ENCODE measurements around the gene CXCR4.

The CXCR4 gene

DNA sequence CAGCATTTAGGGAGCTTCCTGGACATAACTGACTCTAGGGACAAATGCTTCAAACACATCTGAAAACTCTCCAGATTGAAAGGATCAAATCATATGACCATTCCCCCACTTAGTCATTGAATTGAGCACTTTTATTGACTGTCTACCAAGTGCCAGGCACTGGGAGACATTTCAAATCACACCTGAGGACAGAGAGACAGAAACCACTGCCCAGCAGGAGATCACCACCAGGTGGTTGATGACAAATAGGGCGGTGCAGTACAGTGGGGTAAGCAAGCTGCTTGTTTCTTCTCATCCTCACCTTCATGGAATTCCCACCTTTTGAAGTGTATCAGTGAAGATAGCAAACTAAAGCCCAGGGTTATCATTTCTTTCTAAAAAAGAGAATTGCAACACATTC is 19.0 kb upstream of the CXCR4 start:
- TF ChIP-seq, protein P1, sequence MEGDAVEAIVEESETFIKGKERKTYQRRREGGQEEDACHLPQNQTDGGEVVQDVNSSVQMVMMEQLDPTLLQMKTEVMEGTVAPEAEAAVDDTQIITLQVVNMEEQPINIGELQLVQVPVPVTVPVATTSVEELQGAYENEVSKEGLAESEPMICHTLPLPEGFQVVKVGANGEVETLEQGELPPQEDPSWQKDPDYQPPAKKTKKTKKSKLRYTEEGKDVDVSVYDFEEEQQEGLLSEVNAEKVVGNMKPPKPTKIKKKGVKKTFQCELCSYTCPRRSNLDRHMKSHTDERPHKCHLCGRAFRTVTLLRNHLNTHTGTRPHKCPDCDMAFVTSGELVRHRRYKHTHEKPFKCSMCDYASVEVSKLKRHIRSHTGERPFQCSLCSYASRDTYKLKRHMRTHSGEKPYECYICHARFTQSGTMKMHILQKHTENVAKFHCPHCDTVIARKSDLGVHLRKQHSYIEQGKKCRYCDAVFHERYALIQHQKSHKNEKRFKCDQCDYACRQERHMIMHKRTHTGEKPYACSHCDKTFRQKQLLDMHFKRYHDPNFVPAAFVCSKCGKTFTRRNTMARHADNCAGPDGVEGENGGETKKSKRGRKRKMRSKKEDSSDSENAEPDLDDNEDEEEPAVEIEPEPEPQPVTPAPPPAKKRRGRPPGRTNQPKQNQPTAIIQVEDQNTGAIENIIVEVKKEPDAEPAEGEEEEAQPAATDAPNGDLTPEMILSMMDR (IDR thresholded peaks at IDR 0.05; ENCODE audit: low read depth, low read length, poor library complexity, severe bottlenecking): no peak
- TF ChIP-seq EZH2phosphoT487 (IDR thresholded peaks at IDR 0.05; ENCODE audit: borderline replicate concordance, low read length): no peak
- Histone ChIP-seq H3K9me2 (replicated peaks; ENCODE audit: control insufficient read depth, low read length) (no peaks in the 10 kb centered on the region), H3K27ac (ENCODE audit: low read depth, low read length) (peak overlapping the region; percentile 92), H4K20me1 (ENCODE audit: control insufficient read depth, insufficient read depth, low read depth, low read length) (no peaks in the 10 kb centered on the region), H3K27me3 (ENCODE audit: control insufficient read depth, low read length) (no peaks in the 10 kb centered on the region), H3K36me3 (ENCODE audit: control insufficient read depth, low read length) (no peaks in the 10 kb centered on the region), H3K79me2 (ENCODE audit: control insufficient read depth, low read length) (no peaks in the 10 kb centered on the region), H3K4me1 (ENCODE audit: control insufficient read depth, low read length) (peaks cover 98% of the 10 kb centered on the region), H3F3A (ENCODE audit: control insufficient read depth, insufficient read depth) (peaks cover 46% of the 10 kb centered on the region), H3K9me3 (ENCODE audit: control insufficient read depth, insufficient read depth, low read length) (no peaks in the 10 kb centered on the region), H3K4me3 (ENCODE audit: low read length) (peak overlapping the region; percentile 58), H3K4me2 (ENCODE audit: low read length) (peak overlapping the region; percentile 86)

- Histone ChIP-seq H3K79me2 (ENCODE audit: control insufficient read depth, low read length) (no peaks in the 10 kb centered on the region), H3K27ac (ENCODE audit: low read depth, low read length) (peak overlapping the region; percentile 92), H3K9me2 (replicated peaks; ENCODE audit: control insufficient read depth, low read length) (no peaks in the 10 kb centered on the region), H3K36me3 (ENCODE audit: control insufficient read depth, low read length) (no peaks in the 10 kb centered on the region; the same call in 1 of the 2 replicates), H3K9me3 (ENCODE audit: control insufficient read depth, insufficient read depth, low read length) (no peaks in the 10 kb centered on the region), H4K20me1 (ENCODE audit: control insufficient read depth, insufficient read depth, low read depth, low read length) (no peaks in the 10 kb centered on the region), H3K27me3 (ENCODE audit: control insufficient read depth, low read length) (no peaks in the 10 kb centered on the region), H3K4me2 (ENCODE audit: low read length) (peak overlapping the region; percentile 86), H3K4me3 (ENCODE audit: low read length) (peak overlapping the region; percentile 58), H3K4me1 (ENCODE audit: control insufficient read depth, low read length) (peaks cover 98% of the 10 kb centered on the region), H3F3A (ENCODE audit: control insufficient read depth, insufficient read depth) (peaks cover 51% of the 10 kb centered on the region)
- TF ChIP-seq EZH2phosphoT487 (IDR thresholded peaks at IDR 0.05; ENCODE audit: borderline replicate concordance, low read length): no peak
- TF ChIP-seq, protein P1 (IDR thresholded peaks at IDR 0.05; ENCODE audit: low read depth, low read length, poor library complexity, severe bottlenecking): no peak
These were observed 18.3 kb upstream of the CXCR4 start for GRCh38 chr2:136135921-136136906.

DNA sequence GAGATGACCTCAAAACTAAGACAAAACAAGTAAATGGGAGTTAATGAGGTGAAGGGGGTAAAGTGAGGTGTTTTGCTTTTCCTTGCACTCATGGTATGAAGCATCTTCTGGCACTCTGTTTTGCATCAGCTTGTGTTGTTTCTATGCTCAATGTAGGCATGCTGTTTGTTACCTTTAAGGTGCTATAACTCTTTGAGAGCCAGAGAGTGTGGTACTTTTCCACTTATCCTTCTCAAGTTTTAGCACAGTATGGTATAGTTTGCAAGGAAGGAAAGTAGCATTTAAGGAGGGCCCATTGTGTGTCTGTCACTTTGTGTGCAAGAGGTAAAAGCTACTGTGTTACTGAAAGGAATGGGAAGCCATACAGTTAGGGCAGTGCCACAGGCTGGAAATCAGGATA is 17.5 kb upstream of the CXCR4 start:
- Histone ChIP-seq H3K27me3 (ENCODE audit: control insufficient read depth, low read length) (no peaks in the 10 kb centered on the region), H3K79me2 (ENCODE audit: control insufficient read depth, low read length) (no peaks in the 10 kb centered on the region), H3K9me2 (replicated peaks; ENCODE audit: control insufficient read depth, low read length) (no peaks in the 10 kb centered on the region), H3K27ac (ENCODE audit: low read depth, low read length) (peak overlapping the region; percentile 92), H4K20me1 (ENCODE audit: control insufficient read depth, insufficient read depth, low read depth, low read length) (no peaks in the 10 kb centered on the region), H3K4me2 (ENCODE audit: low read length) (peak overlapping the region; percentile 86), H3K36me3 (ENCODE audit: control insufficient read depth, low read length) (no peaks in the 10 kb centered on the region; the same call in 1 of the 2 replicates), H3K9me3 (ENCODE audit: control insufficient read depth, insufficient read depth, low read length) (no peaks in the 10 kb centered on the region), H3F3A (ENCODE audit: control insufficient read depth, insufficient read depth) (peaks cover 51% of the 10 kb centered on the region), H3K4me1 (ENCODE audit: control insufficient read depth, low read length) (peaks cover 98% of the 10 kb centered on the region), H3K4me3 (ENCODE audit: low read length) (peak overlapping the region; percentile 58)
- TF ChIP-seq, protein P1 (IDR thresholded peaks at IDR 0.05; ENCODE audit: low read depth, low read length, poor library complexity, severe bottlenecking): no peak
- TF ChIP-seq EZH2phosphoT487 (IDR thresholded peaks at IDR 0.05; ENCODE audit: borderline replicate concordance, low read length): no peak

All from DOHH2 (cell line).